HepG2 (cell line): Measurements from ENCODE around the gene ETS1.

Experiments
- NFE2L2 ChIP-seq: fragments of 150-350 bp; IDR thresholded peaks from 2 replicates; pipeline ENCODE4 v1.6.1; 2014; ENCODE audit warnings: low read length
- SNRNP70 ChIP-seq: fragments of 200-400 bp; formaldehyde crosslinking; IDR thresholded peaks from 2 replicates; pipeline ENCODE4 v1.6.1; 2017; ENCODE audit warnings: mild to moderate bottlenecking, low read depth, low read length, moderate library complexity
- TARDBP ChIP-seq: sonication (generic); formaldehyde crosslinking; IDR thresholded peaks from 2 replicates; pipeline ENCODE4 v1.8.0; 2022; ENCODE audit warnings: mild to moderate bottlenecking, missing genetic modification reagents
- TCF7L2 ChIP-seq: IDR thresholded peaks from 2 replicates; pipeline ENCODE4 v1.6.1; 2011; ENCODE audit warnings: mild to moderate bottlenecking, low read depth, low read length, moderate library complexity
- ZBTB7A ChIP-seq: sonication (generic); formaldehyde crosslinking; IDR thresholded peaks from 2 replicates; pipeline ENCODE4 v1.8.0; 2022; ENCODE audit warnings: mild to moderate bottlenecking, missing genetic modification reagents
- ZFP82 ChIP-seq: sonication (generic); formaldehyde crosslinking; IDR thresholded peaks from 2 replicates; pipeline ENCODE4 v1.5.1; 2020; ENCODE audit warnings: mild to moderate bottlenecking, missing genetic modification reagents, borderline replicate concordance
- ZNF800 ChIP-seq: sonication (generic); formaldehyde crosslinking; IDR thresholded peaks from 2 replicates; pipeline ENCODE4 v1.4.0; 2020; ENCODE audit warnings: missing genetic modification reagents

GRCh38 chr11:128517451-128518230 is 69.7 kb downstream of the ETS1 start:
- TF ChIP-seq TARDBP (no peak), SNRNP70 (no peak), ZFP82 (CRISPR knock-in tag) (no peak), ZBTB7A (CRISPR knock-in tag) (no peak), NFE2L2 (no peak), ZNF800 (CRISPR knock-in tag) (no peak), TCF7L2 (no peak)
